ENCODE results near the gene LRRC71. TPM values are rescaled to one million over a fixed set of nuclear protein-coding genes. Genes with fewer than 3 reads are reported as not detected.
A peak's percentile ranks its signal among the peaks of the same experiment; 100 is the strongest.

The LRRC71 gene
- total RNA-seq, 1 experiment from 2014 or later = 0.22 TPM

DNA sequence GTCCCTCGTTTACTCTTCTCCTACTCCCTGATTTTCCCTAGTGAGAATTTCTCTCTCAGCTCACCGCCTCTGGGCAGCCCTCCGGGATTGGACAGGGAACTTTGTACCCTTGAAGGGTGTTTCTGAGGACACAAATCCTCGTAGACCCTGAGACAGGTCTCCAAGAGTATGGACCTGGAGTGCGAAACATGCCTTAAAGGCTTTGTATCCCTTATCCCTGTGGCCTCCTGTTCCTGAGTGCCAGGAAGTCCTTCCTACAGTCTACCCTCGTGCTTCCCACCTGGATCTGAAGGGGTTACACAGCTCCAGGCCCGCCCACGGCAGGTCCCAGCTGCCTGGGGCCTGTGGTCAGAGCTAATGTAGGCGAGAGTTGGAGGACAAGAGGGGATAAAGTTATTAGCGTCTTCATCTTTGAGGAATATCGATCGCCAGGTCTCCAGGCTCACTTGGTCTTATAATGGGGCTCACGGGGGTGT is 34.5 kb upstream of the LRRC71 start:
- DNase-seq (ENCODE audit: low spot score) (no peak), ATAC-seq (no peak)
- no peak overlapping the region for H3K4me3 Mint-ChIP-seq
- H3K4me1 Mint-ChIP-seq = peaks cover 30% of the 10 kb centered on the region
- H3K36me3 Mint-ChIP-seq = no peaks in the 10 kb centered on the region
- ChIA-PET POLR2A (no interaction called here), CTCF (interaction anchor here (0.8 to 13.3 kb wide), 11 partner anchors 10 to 195 kb away, joined by 3 to 211 read pairs (median 13); partner anchors contain the start of genes INSRR, LRRC71, NTRK1 and PRCC)
- H3K27ac Mint-ChIP-seq = no peak overlapping the region
- TF ChIP-seq, protein P1, sequence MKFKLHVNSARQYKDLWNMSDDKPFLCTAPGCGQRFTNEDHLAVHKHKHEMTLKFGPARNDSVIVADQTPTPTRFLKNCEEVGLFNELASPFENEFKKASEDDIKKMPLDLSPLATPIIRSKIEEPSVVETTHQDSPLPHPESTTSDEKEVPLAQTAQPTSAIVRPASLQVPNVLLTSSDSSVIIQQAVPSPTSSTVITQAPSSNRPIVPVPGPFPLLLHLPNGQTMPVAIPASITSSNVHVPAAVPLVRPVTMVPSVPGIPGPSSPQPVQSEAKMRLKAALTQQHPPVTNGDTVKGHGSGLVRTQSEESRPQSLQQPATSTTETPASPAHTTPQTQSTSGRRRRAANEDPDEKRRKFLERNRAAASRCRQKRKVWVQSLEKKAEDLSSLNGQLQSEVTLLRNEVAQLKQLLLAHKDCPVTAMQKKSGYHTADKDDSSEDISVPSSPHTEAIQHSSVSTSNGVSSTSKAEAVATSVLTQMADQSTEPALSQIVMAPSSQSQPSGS (CRISPR knock-in tag; IDR thresholded peaks at IDR 0.05; ENCODE audit: borderline replicate concordance, low read depth) = no peak
- no peak for TF ChIP-seq ELF4 (CRISPR knock-in tag; IDR thresholded peaks at IDR 0.05; ENCODE audit: low read depth)
- TF ChIP-seq, protein P2, sequence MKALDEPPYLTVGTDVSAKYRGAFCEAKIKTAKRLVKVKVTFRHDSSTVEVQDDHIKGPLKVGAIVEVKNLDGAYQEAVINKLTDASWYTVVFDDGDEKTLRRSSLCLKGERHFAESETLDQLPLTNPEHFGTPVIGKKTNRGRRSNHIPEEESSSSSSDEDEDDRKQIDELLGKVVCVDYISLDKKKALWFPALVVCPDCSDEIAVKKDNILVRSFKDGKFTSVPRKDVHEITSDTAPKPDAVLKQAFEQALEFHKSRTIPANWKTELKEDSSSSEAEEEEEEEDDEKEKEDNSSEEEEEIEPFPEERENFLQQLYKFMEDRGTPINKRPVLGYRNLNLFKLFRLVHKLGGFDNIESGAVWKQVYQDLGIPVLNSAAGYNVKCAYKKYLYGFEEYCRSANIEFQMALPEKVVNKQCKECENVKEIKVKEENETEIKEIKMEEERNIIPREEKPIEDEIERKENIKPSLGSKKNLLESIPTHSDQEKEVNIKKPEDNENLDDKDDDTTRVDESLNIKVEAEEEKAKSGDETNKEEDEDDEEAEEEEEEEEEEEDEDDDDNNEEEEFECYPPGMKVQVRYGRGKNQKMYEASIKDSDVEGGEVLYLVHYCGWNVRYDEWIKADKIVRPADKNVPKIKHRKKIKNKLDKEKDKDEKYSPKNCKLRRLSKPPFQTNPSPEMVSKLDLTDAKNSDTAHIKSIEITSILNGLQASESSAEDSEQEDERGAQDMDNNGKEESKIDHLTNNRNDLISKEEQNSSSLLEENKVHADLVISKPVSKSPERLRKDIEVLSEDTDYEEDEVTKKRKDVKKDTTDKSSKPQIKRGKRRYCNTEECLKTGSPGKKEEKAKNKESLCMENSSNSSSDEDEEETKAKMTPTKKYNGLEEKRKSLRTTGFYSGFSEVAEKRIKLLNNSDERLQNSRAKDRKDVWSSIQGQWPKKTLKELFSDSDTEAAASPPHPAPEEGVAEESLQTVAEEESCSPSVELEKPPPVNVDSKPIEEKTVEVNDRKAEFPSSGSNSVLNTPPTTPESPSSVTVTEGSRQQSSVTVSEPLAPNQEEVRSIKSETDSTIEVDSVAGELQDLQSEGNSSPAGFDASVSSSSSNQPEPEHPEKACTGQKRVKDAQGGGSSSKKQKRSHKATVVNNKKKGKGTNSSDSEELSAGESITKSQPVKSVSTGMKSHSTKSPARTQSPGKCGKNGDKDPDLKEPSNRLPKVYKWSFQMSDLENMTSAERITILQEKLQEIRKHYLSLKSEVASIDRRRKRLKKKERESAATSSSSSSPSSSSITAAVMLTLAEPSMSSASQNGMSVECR (CRISPR knock-in tag; IDR thresholded peaks at IDR 0.05; ENCODE audit: borderline replicate concordance) = no peak
- 0 out of 2 replicates have a peak, but pooled peaks have one; percentile 20 for TF ChIP-seq GTF2I (CRISPR knock-in tag; conservative IDR thresholded peaks at IDR 0.05)
- no peak for TF ChIP-seq ZNF317 (CRISPR knock-in tag; IDR thresholded peaks at IDR 0.05; ENCODE audit: borderline replicate concordance, low read depth)
- TF ChIP-seq CBFB (CRISPR knock-in tag; IDR thresholded peaks at IDR 0.05; ENCODE audit: low read depth) = no peak
- peaks cover 47% of the 10 kb centered on the region for H3K27me3 Mint-ChIP-seq (ENCODE audit: low read depth)
- no peaks in the 10 kb centered on the region for H3K9me3 Mint-ChIP-seq

DNA sequence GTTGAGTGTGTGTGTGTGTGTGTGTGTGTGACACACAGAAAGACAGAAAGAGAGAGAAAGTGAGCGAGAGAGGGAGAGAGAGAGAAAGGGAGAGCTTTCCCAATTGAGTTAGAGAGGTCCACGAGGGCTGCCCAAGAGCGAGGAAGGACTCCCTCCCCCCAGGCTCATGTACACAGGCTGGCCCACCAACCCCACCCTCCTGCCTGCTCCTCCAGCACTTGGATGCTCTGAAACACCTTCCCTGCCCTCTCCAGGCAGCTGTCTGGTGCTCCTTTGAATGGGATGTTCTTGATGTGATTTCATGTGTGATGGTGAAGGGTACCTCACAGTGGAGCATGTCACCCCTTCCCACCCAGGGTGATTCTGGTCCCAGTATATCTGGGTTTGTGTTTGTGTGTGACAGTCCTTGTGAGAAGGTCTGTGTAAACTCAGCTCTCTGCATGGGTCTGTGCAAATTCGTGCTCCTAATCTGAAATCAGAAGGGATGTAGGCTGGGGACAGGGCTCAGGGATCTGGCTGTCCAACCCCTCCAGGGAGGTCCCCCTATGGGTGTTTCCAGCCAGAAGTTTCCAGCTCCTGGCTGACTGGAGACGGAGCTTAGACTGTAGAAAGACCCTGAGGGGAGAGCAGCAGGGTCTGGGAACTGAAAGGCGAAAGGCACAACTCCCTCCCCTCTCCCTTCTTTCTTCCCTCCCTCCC is 33.7 kb upstream of the LRRC71 start:
- Mint-ChIP-seq H3K4me3 (peak overlapping the region; percentile 33), H3K27me3 (ENCODE audit: low read depth) (peaks cover 55% of the 10 kb centered on the region), H3K9me3 (no peaks in the 10 kb centered on the region), H3K27ac (no peak overlapping the region), H3K4me1 (peaks cover 32% of the 10 kb centered on the region), H3K36me3 (no peaks in the 10 kb centered on the region)
- POLR2A ChIA-PET = interaction anchor here (0.7 kb wide), 1 partner anchor 158 kb away, joined by 3 read pairs; the partner anchor contains the start of genes ISG20L2 and METTL25B
- TF ChIP-seq TCF7 (CRISPR knock-in tag; IDR thresholded peaks at IDR 0.05; ENCODE audit: low read depth) (no peak), NFYB (CRISPR knock-in tag; conservative IDR thresholded peaks at IDR 0.05; ENCODE audit: low read depth) (no peak), FOXK1 (CRISPR knock-in tag; IDR thresholded peaks at IDR 0.05) (no peak), ESRRA (CRISPR knock-in tag; IDR thresholded peaks at IDR 0.05; ENCODE audit: borderline replicate concordance) (no peak), IRF2 (CRISPR knock-in tag; IDR thresholded peaks at IDR 0.05; ENCODE audit: borderline replicate concordance, low read depth) (no peak), CBFB (CRISPR knock-in tag; IDR thresholded peaks at IDR 0.05; ENCODE audit: low read depth) (no peak), HMGA2 (CRISPR knock-in tag; IDR thresholded peaks at IDR 0.05) (no peak), EMX1 (CRISPR knock-in tag; IDR thresholded peaks at IDR 0.05) (no peak)
- TF ChIP-seq, protein P3, sequence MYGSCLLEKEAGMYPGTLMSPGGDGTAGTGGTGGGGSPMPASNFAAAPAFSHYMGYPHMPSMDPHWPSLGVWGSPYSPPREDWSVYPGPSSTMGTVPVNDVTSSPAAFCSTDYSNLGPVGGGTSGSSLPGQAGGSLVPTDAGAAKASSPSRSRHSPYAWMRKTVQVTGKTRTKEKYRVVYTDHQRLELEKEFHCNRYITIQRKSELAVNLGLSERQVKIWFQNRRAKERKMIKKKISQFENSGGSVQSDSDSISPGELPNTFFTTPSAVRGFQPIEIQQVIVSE (CRISPR knock-in tag; IDR thresholded peaks at IDR 0.05; ENCODE audit: borderline replicate concordance) = no peak
- TF ChIP-seq, protein P4, sequence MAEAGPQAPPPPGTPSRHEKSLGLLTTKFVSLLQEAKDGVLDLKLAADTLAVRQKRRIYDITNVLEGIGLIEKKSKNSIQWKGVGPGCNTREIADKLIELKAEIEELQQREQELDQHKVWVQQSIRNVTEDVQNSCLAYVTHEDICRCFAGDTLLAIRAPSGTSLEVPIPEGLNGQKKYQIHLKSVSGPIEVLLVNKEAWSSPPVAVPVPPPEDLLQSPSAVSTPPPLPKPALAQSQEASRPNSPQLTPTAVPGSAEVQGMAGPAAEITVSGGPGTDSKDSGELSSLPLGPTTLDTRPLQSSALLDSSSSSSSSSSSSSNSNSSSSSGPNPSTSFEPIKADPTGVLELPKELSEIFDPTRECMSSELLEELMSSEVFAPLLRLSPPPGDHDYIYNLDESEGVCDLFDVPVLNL (CRISPR knock-in tag; IDR thresholded peaks at IDR 0.05; ENCODE audit: borderline replicate concordance, low read depth) = no peak
- TF ChIP-seq, protein P5, sequence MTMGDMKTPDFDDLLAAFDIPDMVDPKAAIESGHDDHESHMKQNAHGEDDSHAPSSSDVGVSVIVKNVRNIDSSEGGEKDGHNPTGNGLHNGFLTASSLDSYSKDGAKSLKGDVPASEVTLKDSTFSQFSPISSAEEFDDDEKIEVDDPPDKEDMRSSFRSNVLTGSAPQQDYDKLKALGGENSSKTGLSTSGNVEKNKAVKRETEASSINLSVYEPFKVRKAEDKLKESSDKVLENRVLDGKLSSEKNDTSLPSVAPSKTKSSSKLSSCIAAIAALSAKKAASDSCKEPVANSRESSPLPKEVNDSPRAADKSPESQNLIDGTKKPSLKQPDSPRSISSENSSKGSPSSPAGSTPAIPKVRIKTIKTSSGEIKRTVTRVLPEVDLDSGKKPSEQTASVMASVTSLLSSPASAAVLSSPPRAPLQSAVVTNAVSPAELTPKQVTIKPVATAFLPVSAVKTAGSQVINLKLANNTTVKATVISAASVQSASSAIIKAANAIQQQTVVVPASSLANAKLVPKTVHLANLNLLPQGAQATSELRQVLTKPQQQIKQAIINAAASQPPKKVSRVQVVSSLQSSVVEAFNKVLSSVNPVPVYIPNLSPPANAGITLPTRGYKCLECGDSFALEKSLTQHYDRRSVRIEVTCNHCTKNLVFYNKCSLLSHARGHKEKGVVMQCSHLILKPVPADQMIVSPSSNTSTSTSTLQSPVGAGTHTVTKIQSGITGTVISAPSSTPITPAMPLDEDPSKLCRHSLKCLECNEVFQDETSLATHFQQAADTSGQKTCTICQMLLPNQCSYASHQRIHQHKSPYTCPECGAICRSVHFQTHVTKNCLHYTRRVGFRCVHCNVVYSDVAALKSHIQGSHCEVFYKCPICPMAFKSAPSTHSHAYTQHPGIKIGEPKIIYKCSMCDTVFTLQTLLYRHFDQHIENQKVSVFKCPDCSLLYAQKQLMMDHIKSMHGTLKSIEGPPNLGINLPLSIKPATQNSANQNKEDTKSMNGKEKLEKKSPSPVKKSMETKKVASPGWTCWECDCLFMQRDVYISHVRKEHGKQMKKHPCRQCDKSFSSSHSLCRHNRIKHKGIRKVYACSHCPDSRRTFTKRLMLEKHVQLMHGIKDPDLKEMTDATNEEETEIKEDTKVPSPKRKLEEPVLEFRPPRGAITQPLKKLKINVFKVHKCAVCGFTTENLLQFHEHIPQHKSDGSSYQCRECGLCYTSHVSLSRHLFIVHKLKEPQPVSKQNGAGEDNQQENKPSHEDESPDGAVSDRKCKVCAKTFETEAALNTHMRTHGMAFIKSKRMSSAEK (CRISPR knock-in tag; IDR thresholded peaks at IDR 0.05; ENCODE audit: borderline replicate concordance) = no peak
- CTCF ChIA-PET = interaction anchor here (0.5 to 13.3 kb wide), 20 partner anchors 10 to 260 kb away, joined by 3 to 211 read pairs (median 6); partner anchors contain the start of genes INSRR, ISG20L2, LRRC71 and METTL25B
- ATAC-seq = no peak
- DNase-seq (ENCODE audit: low spot score) = no peak
